NCI-H2107 (cell line): ENCODE results near the gene PRCC.
A peak's percentile ranks its signal among the peaks of the same experiment; 100 is the strongest.

Source experiments
- DNase-seq: peaks from one replicate; lab custom pipeline; 2025; lab: John Stamatoyannopoulos, UW

PRCC gene, protein sequence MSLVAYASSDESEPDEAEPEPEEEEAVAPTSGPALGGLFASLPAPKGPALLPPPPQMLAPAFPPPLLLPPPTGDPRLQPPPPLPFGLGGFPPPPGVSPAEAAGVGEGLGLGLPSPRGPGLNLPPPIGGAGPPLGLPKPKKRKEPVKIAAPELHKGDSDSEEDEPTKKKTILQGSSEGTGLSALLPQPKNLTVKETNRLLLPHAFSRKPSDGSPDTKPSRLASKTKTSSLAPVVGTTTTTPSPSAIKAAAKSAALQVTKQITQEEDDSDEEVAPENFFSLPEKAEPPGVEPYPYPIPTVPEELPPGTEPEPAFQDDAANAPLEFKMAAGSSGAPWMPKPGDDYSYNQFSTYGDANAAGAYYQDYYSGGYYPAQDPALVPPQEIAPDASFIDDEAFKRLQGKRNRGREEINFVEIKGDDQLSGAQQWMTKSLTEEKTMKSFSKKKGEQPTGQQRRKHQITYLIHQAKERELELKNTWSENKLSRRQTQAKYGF

GRCh38 chr1:156767101-156767878 is at the start of gene PRCC:
TSS of gene PRCC (plus strand) at chr1:156767535. CDS start at chr1:156767772, 237 bp downstream.
- DNase-seq, result peak; percentile 99

GRCh38 chr1:156721131-156721530 is 46.2 kb upstream of the PRCC start:
- DNase-seq, result no peak

- no peak for DNase-seq
Observed at GRCh38 chr1:156721535-156721934, 45.8 kb upstream of the PRCC start.

- DNase-seq, result peak; percentile 78
Observed at GRCh38 chr1:156725683-156726280, 41.6 kb upstream of the PRCC start.

DNA sequence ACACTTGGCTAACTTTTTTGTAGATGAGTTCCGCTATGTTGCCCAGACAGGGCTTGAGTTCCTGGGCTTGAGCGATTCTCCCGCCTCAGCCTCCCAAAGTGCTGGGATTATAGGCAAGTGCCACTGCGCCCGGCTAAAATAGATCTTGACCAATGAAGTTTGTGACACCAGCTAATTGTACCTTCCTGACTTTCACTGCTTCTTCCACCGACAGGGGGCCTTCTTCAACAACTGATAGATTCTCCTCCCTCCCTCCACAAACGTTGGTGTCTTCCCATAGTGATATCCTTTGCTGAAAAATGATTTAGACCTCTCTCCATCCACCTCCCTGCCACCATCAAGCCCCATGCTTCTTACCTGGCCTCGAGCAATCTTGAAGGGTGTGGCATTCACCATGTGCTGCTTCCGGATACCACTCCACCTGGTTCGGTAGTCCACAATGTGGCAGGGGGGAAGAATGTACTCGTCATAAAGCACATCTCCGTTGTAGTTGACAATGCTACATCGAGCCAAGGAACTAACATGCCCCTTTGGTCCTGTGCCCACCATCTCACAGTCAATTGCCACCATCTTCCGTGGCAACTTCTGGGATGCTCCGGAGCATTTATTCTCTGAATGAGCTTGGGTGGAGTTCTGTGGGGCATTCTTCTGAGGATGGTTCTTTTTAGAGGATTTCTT is 40.6 kb upstream of the PRCC start:
- peak; percentile 44 for DNase-seq

- DNase-seq, result no peak
Observed at GRCh38 chr1:156727492-156727891, 39.8 kb upstream of the PRCC start.

- peak; percentile 85 for DNase-seq
Observed at GRCh38 chr1:156727926-156728598, 39.3 kb upstream of the PRCC start, which contains the start of gene METTL25B. TSS of gene METTL25B (plus strand) at chr1:156728469. CDS start at chr1:156729105, 636 bp downstream.

GRCh38 chr1:156728599-156729462 is 38.5 kb upstream of the PRCC start, which contains the start of gene ISG20L2:
TSS of gene ISG20L2 (minus strand) at chr1:156728766. CDS start at chr1:156727652, 1,114 bp downstream.
- peak; percentile 96 for DNase-seq

DNA sequence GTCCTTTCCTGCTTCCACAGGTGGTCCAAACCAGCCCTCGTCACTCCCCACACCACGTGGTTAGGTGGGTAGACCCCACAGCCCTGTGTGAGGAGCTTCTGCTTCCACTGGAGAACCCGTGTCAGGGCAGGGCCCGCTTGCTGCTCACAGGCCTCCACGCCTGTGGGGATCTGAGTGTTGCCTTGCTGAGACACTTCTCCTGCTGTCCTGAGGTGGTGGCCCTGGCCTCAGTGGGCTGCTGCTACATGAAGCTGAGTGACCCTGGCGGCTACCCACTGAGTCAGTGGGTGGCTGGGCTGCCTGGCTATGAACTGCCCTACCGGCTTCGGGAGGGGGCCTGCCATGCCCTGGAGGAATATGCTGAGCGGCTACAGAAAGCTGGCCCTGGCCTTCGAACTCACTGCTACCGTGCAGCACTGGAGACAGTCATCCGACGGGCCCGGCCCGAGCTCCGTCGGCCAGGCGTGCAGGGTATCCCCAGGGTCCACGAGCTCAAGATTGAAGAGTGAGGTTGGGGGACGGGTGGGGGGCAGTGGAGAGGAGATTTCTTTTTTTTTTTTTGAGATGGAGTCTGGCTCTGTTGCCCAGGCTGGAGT is 33.2 kb upstream of the PRCC start:
- no peak for DNase-seq

DNA sequence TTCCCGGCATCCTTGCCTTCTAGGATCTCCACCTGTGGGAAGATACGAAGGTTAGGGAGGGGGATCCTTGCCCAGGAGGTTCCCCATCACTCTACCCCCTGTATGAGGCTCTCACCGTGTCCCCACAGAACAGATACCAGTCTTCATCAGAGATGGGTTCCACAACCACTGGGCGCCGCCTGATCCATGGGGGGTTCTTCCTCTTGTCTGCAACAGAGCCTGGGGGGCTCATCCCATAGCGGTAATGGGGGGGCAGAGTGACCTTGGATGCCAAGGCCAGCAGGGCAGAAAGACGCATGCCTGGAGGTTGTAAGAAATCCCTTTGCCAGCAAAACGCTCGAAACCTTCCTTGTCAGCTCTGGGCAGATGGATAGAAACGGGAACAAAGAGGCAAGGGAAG is 28.9 kb upstream of the PRCC start:
- DNase-seq, result no peak

DNA sequence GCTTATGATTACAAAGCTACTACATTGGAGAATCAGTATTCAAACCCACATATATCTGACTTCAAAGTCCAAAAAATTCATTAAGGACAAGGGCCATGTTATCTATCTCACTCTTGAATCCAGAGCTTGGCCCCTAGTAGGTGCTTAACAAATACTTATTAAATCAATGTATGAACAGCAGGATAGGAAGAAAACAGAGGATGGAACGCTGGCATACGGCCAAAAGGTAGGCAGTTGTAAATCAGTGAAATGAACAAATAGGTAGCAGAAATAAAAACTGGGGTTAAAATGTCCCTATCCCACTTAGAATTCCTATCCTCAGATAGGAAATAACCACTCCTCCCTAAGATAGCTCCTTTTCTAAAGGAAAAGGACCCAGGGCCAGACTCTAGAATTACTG is 28.4 kb upstream of the PRCC start:
- no peak for DNase-seq

DNA sequence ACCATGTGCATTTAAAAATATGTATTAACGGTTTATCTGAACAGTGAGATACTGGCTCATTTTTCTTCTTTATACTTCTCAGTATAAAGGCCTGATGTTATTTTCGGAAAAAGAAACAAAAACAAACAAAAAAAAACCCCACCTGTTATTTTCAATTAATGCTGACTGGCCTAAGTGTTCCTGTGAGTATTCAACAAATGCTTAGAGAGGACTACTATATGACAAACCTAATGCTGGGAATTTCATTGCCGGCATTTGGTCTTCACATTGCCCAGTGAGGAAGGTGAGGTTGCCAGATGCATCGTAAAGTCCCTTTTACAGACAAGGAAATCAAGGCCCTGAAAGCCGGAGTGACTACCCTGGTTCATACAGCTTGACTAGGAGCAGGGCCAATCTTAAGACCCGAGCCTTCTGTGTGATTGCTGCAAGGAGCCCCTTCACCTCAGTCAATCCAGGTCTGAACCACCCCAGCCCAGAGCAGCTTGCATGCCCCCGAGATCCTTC is 27.0 kb upstream of the PRCC start:
- no peak for DNase-seq

DNA sequence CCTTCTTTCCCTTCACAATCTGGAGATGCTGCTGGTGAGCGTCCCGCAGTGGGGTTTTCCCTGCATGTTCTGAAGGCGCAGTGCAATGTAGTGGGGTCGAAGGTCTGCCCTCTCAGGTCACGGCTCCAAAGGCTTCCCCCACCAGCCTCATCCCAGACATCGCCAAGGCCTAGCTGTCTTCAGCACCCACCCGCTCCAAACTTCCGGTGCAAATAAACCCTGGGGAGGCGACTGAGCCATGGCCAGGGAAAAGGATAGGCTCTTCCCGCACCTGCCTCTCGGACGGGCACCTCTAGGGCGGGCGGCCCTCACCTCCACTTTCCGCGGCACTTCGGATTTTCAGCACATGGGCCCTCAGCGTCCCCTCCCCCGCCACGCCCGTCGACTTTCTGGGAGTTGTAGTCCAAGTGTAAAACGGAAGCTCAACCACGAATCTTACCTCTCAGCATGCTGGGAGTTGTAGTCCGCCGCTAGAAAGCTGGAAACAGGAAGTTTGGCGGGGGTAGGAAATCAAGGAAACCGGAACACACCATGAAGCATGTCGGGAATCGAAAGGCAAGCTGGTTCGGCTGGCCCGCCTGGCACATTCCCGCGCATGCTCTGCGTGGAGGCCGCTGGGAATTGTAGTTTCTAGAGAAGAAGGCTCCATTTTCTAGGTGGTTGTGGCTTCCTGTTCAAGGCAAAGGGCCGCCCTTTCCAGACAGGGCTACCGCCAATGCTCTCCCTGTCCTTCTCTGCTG is 26.4 kb upstream of the PRCC start, which contains the start of gene MRPL24:
TSS of gene MRPL24 (minus strand) at position 348 of the 740 bp plus-strand sequence. CDS start 2,384 bp downstream, outside the sequence.
- DNase-seq, result peak; percentile 98

GRCh38 chr1:156741481-156741983 is 25.8 kb upstream of the PRCC start:
- no peak for DNase-seq

DNA sequence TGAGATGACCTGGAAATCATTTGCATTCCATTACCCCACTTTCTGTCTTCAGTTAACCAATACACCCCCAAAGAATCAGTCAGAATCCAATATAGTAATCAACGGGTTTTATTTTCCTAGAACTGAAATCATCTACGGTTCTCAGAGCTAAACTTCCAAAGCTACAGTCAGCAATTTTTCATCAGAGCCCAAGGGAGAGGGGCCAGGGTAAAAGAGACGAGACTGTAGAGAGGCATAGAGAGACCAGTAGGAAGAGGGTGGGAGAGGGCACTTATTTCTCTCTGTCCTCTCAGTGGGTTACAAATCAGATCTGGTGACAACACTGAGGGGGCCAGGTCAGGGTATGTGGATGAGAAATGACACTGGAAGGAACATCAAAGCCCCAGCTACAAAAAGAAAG is 25.3 kb upstream of the PRCC start:
- no peak for DNase-seq

DNA sequence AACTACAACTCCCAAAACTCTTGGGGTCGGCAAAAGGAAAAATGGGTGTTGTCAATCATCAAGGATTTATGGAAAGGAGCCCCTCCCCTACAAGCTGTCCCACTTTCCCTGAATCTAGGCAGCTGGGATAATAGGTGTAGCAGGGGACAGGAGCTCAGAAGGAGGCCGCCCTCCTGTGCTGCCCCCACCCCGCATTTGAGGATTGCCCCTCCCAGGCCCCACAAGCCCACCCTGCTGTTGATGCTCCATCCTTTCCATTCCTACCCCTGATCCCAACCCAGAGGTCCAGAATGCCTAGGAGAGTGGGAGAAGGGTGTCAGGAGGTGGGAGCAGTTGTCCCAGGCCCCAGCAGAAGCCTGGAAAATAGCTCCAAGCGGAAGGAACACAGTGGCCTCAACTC is 24.5 kb upstream of the PRCC start:
- no peak for DNase-seq

- no peak for DNase-seq
Observed at GRCh38 chr1:156743367-156744302, 23.7 kb upstream of the PRCC start.
